H1 (cell line): ENCODE data around the gene CNTF. TPM values are rescaled to one million over a fixed set of nuclear protein-coding genes. Genes with fewer than 3 reads are reported as not detected.

ENCODE experiments used
- CTCF ChIA-PET: fragments of 300-600 bp; sonication (Branson Sonifier 250); formaldehyde crosslinking; loops from one replicate; lab custom pipeline; 2021; ENCODE audit not compliant: partially characterized antibody; lab: Charles Lee
- POLR2A ChIA-PET: fragments of 300-600 bp; sonication (Branson Sonifier 250); formaldehyde crosslinking; loops from one replicate; lab custom pipeline; 2021; ENCODE audit warnings: inconsistent platforms; ENCODE audit not compliant: partially characterized antibody; lab: Charles Lee
- DNase-seq, 2 experiments: peaks; one replicate each; pipeline versions ENCODE4 v3.0.0 to v3.0.0-alpha.2; 2010 to 2022; ENCODE audit warnings: low spot score in 2 of 2, low read depth in 1 of 2, mixed read lengths in 1 of 2
- FAIRE-seq: peaks from 2 replicates; lab custom pipeline; 2011; peaks lifted over from hg19 to GRCh38; lab: Jason Lieb, UNC
- H2AFZ ChIP-seq: 2 replicates; pipeline ENCODE4 v1.8.1; 2012; ENCODE audit warnings: low read length, inconsistent platforms
- H2AK5ac ChIP-seq: 2 replicates; pipeline ENCODE4 v1.6.1; 2013; ENCODE audit warnings: low read depth, low read length
- H2BK120ac ChIP-seq: replicated peaks from 2 replicates; pipeline ENCODE3; 2013; ENCODE audit warnings: low read depth, low read length, inconsistent platforms
- H2BK12ac ChIP-seq: 2 replicates; pipeline ENCODE4 v1.6.1; 2013; ENCODE audit warnings: low read depth, low read length
- H2BK15ac ChIP-seq: 2 replicates; pipeline ENCODE4 v1.6.1; 2013; ENCODE audit warnings: low read length
- H2BK20ac ChIP-seq: 2 replicates; pipeline ENCODE4 v1.6.1; 2013; ENCODE audit warnings: low read length
- H2BK5ac ChIP-seq: 2 replicates; pipeline ENCODE4 v1.6.1; 2013; ENCODE audit warnings: low read depth, low read length
- H3K14ac ChIP-seq: 2 replicates; pipeline ENCODE4 v1.6.1; 2013; ENCODE audit warnings: inconsistent platforms; ENCODE audit not compliant: insufficient read length
- H3K18ac ChIP-seq: 2 replicates; pipeline ENCODE4 v1.6.1; 2013; ENCODE audit warnings: low read length; ENCODE audit errors: extremely low read depth
- H3K23ac ChIP-seq: 2 replicates; pipeline ENCODE4 v1.6.1; 2013; ENCODE audit warnings: inconsistent platforms; ENCODE audit not compliant: insufficient read length
- H3K23me2 ChIP-seq: 2 replicates; pipeline ENCODE4 v1.6.1; 2013; ENCODE audit warnings: low read depth, low read length
- H3K27ac ChIP-seq: 2 replicates; pipeline ENCODE4 v1.6.1; 2011; ENCODE audit warnings: low read depth, low read length, inconsistent platforms
- H3K27me3 ChIP-seq, 4 experiments: replicated peaks in 1 of 4; 1 replicate in 1 of 4; 2 replicates in 3 of 4; pipeline versions ENCODE4 v1.6.1 to v1.8.1; 2011 to 2013; ENCODE audit warnings: low read length in 3 of 4, mild to moderate bottlenecking in 3 of 4, inconsistent platforms in 2 of 4, mixed read lengths in 2 of 4, moderate library complexity in 1 of 4; ENCODE audit not compliant: control insufficient read depth in 3 of 4, insufficient read depth in 3 of 4; ENCODE audit errors: extremely low read depth in 1 of 4
- H3K36me3 ChIP-seq, 4 experiments: 2 replicates each; pipeline versions ENCODE4 v1.6.1 to v1.8.1; 2011 to 2013; ENCODE audit warnings: mild to moderate bottlenecking in 4 of 4, low read length in 3 of 4, moderate library complexity in 2 of 4, control low read depth in 1 of 4, inconsistent platforms in 1 of 4; ENCODE audit not compliant: insufficient read depth in 4 of 4, control insufficient read depth in 2 of 4
- H3K4ac ChIP-seq: replicated peaks from 2 replicates; pipeline ENCODE3; 2013; ENCODE audit warnings: low read length, low read depth, mixed read lengths, inconsistent platforms; ENCODE audit not compliant: insufficient read length
- H3K4me1 ChIP-seq, 4 experiments: replicated peaks in 1 of 4; 1 replicate in 1 of 4; 2 replicates in 3 of 4; pipeline versions ENCODE4 v1.6.1 to v1.8.1; 2011 to 2013; ENCODE audit warnings: low read length in 3 of 4, inconsistent platforms in 2 of 4, mixed read lengths in 1 of 4; ENCODE audit not compliant: insufficient read depth in 4 of 4, control insufficient read depth in 3 of 4
- H3K4me2 ChIP-seq, 2 experiments: 2 replicates each; pipeline versions ENCODE4 v1.6.1 to v1.8.1; 2011 to 2013; ENCODE audit warnings: low read depth in 2 of 2, low read length in 2 of 2, control low read depth in 1 of 2, inconsistent platforms in 1 of 2, mild to moderate bottlenecking in 1 of 2; ENCODE audit not compliant: insufficient read depth in 1 of 2
- H3K4me3 ChIP-seq, 4 experiments: fragments of 200-600, 300-600 bp in 1 of 4; sonication (generic), shearing (Covaris generic), sonication (Bioruptor Twin) in 1 of 4; 2 replicates each; pipeline versions ENCODE4 v1.5.1 to v1.8.1; 2011 to 2016; ENCODE audit warnings: low read length in 4 of 4, low read depth in 3 of 4, control low read depth in 2 of 4, inconsistent platforms in 2 of 4, mild to moderate bottlenecking in 2 of 4, mixed read lengths in 1 of 4, moderate library complexity in 1 of 4; ENCODE audit not compliant: insufficient read depth in 2 of 4; ENCODE audit errors: extremely low read depth in 1 of 4
- H3K56ac ChIP-seq: replicated peaks from 2 replicates; pipeline ENCODE3; 2013; ENCODE audit warnings: low read depth, mild to moderate bottlenecking, mixed read lengths, low read length, inconsistent platforms; ENCODE audit not compliant: insufficient read length
- H3K79me1 ChIP-seq: 2 replicates; pipeline ENCODE4 v1.6.1; 2013; ENCODE audit warnings: low read depth, low read length, control low read depth
- H3K79me2 ChIP-seq, 2 experiments: 2 replicates each; pipeline versions ENCODE4 v1.6.1 to v1.8.1; 2012 to 2013; ENCODE audit warnings: low read length in 2 of 2, mild to moderate bottlenecking in 2 of 2, inconsistent platforms in 1 of 2; ENCODE audit not compliant: insufficient read depth in 2 of 2, control insufficient read depth in 1 of 2
- H3K9ac ChIP-seq, 4 experiments: replicated peaks in 1 of 4; 1 replicate in 1 of 4; 2 replicates in 3 of 4; pipeline versions ENCODE4 v1.6.1 to v1.8.1; 2011 to 2013; ENCODE audit warnings: low read depth in 3 of 4, low read length in 3 of 4, control low read depth in 2 of 4, mild to moderate bottlenecking in 2 of 4, moderate library complexity in 2 of 4, inconsistent platforms in 1 of 4; ENCODE audit errors: extremely low read depth in 1 of 4
- H3K9me3 ChIP-seq, 2 experiments: 2 replicates each; pipeline versions ENCODE4 v1.6.1 to v1.8.1; 2012 to 2013; ENCODE audit warnings: mild to moderate bottlenecking in 2 of 2, moderate library complexity in 2 of 2, control low read depth in 1 of 2, inconsistent platforms in 1 of 2, low read depth in 1 of 2, low read length in 1 of 2, mixed read lengths in 1 of 2; ENCODE audit not compliant: insufficient read depth in 2 of 2
- H4K20me1 ChIP-seq, 2 experiments: replicated peaks in 1 of 2; 2 replicates each; pipeline versions ENCODE3 to v1.8.1; 2011 to 2013; ENCODE audit warnings: inconsistent platforms in 2 of 2, low read length in 2 of 2, mild to moderate bottlenecking in 1 of 2; ENCODE audit not compliant: insufficient read depth in 2 of 2, control insufficient read depth in 1 of 2
- H4K5ac ChIP-seq: 2 replicates; pipeline ENCODE4 v1.6.1; 2013; ENCODE audit warnings: low read length, low read depth, mixed read lengths, inconsistent platforms; ENCODE audit not compliant: insufficient read length
- H4K8ac ChIP-seq: 2 replicates; pipeline ENCODE4 v1.8.0; 2013; ENCODE audit warnings: mild to moderate bottlenecking, moderate library complexity, low read length, inconsistent platforms; ENCODE audit not compliant: insufficient read depth; ENCODE audit errors: extremely low read depth
- H4K91ac ChIP-seq: replicated peaks from 2 replicates; pipeline ENCODE3; 2013; ENCODE audit warnings: low read length, mixed read lengths, inconsistent platforms; ENCODE audit not compliant: insufficient read length
- BACH1 ChIP-seq: IDR thresholded peaks from 2 replicates; pipeline ENCODE4 v1.6.1; 2012; ENCODE audit warnings: low read length, improper control_type of control experiment
- HDAC6 ChIP-seq: IDR thresholded peaks from one replicate; pipeline ENCODE4 v1.7.1; 2012; ENCODE audit warnings: low read depth, mild to moderate bottlenecking, inconsistent platforms, low read length, moderate library complexity
- KDM4A ChIP-seq: IDR thresholded peaks from one replicate; pipeline ENCODE4 v1.7.1; 2012; ENCODE audit warnings: low read depth, mild to moderate bottlenecking, moderate library complexity, low read length, inconsistent platforms; ENCODE audit not compliant: severe bottlenecking
- PHF8 ChIP-seq: fragments of 200-600 bp; sonication (generic); conservative IDR thresholded peaks from 2 replicates; pipeline ENCODE4 v1.7.1; 2012; ENCODE audit warnings: low read depth, mild to moderate bottlenecking, inconsistent platforms, low read length, moderate library complexity
- POLR2AphosphoS5 ChIP-seq: IDR thresholded peaks from 2 replicates; pipeline ENCODE4 v1.6.1; 2011; ENCODE audit warnings: low read depth, low read length
- SIX5 ChIP-seq: IDR thresholded peaks from 2 replicates; pipeline ENCODE4 v1.6.1; 2011; ENCODE audit warnings: mild to moderate bottlenecking, low read depth, low read length
- TEAD4 ChIP-seq: IDR thresholded peaks from 2 replicates; pipeline ENCODE4 v1.6.1; 2012; ENCODE audit warnings: low read depth, low read length, inconsistent platforms, mixed read lengths
- WGBS, 2 experiments: shearing (Covaris generic) in 1 of 2; methylation state at CpG; one replicate each; pipeline versions ENCODE4 v1.1.6 to v1.1.7; 2013 to 2015; ENCODE audit warnings: low lambda C conversion rate in 2 of 2, mixed read lengths in 2 of 2, inconsistent platforms in 1 of 2, low coverage in 1 of 2, missing lambda C conversion rate in 1 of 2; ENCODE audit not compliant: insufficient replicate concordance in 2 of 2, insufficient coverage in 1 of 2, insufficient read length in 1 of 2; ENCODE audit errors: extremely low coverage in 1 of 2, missing lambda C conversion rate in 1 of 2; 5-methylcytosine and 5-hydroxymethylcytosine counted together
- polyA plus RNA-seq, 7 experiments: library from polyadenylated mRNA; depleted of rRNA in 3 of 7; stranded (reverse) in 5 of 7; unstranded in 2 of 7; fragments of >200 nt in 5 of 7; fragments of 200-250 nt in 2 of 7; gene quantifications; 1 replicate in 5 of 7; 2 replicates in 1 of 7; 4 replicates in 1 of 7; pipeline versions ENCODE4 v1.2.1 to v1.2.3, GENCODE V29; 2011 to 2013; ENCODE audit warnings: missing spikeins in 2 of 7, mixed read lengths in 2 of 7
- total RNA-seq: library from RNA; stranded (reverse); fragmentation: NEBNext Ultra II Directional; extraction: Animal tissue kit (Norgen Biotek cat#: 25700); gene quantifications from 2 replicates; pipeline ENCODE4 v1.2.1, GENCODE V29; 2021

CNTF gene
- total and polyA plus RNA-seq, 2 of the 8 experiments (the other 6 are each of a cell fraction or from before 2014, with no cell fraction given): 0.41 to 1.5 TPM

DNA sequence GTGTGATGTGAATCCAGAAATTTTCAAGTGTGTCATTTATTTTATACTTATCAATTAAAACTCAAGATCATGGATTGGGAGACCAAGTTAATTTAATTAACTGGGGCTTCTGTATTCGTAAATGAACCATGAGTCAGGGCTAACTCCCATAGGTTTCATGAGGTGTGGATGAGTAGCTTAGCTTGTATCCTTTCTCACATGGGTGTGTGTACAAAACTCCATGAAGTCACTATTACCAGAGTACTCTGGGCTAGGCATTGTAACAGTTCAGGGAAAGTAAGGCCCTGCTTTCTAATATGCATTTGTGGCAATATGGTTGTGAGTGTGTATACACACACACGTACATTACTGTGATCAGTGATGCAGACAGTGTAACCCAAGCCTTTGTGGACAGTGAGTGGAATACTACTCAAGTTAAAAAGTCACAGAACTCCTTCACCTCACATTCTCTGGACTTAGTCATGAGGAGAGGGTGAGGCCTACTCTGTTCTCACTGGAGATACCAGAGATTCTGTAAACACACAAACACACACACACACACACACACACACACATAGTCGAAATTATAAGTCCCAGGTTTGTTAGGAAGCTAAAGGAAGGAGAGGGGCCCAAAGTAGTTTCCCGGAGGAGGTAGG lies 3.5 kb downstream of the CNTF start:
- no peak overlapping the region for H4K91ac ChIP-seq
- no peak overlapping the region for H2AFZ ChIP-seq
- H3K27me3 ChIP-seq: no peaks in the 10 kb centered on the region
- no peaks in the 10 kb centered on the region for H3K23me2 ChIP-seq
- no peak overlapping the region for H2BK15ac ChIP-seq
- H3K79me1 ChIP-seq: no peaks in the 10 kb centered on the region
- H3K4me3 ChIP-seq: no peak overlapping the region
- no peak overlapping the region for H2BK12ac ChIP-seq
- no peak overlapping the region for H2AK5ac ChIP-seq
- no peaks in the 10 kb centered on the region for H3K9me3 ChIP-seq
- ChIA-PET POLR2A (interaction anchor here (1.2 to 1.5 kb wide), 2 partner anchors 9 to 20 kb away, joined by 4 read pairs; no protein-coding TSS in a partner anchor), CTCF (interaction anchor here (5.8 kb wide), 1 partner anchor 275 kb away, joined by 20 read pairs; no protein-coding TSS in a partner anchor)
- no peak overlapping the region for H4K8ac ChIP-seq
- TF ChIP-seq BACH1: no peak
- TF ChIP-seq SIX5: no peak
- no peak for TF ChIP-seq POLR2AphosphoS5
- TF ChIP-seq HDAC6: no peak
- TF ChIP-seq KDM4A: no peak
- no peak for TF ChIP-seq PHF8
- TF ChIP-seq TEAD4: no peak
- TF ChIP-seq, all 59 proteins: peak for 0
- no peak overlapping the region for H2BK120ac ChIP-seq
- no peak overlapping the region for H3K56ac ChIP-seq
- no peaks in the 10 kb centered on the region for H3K79me2 ChIP-seq
- FAIRE-seq (no peak), DNase-seq (no peak)
- no peak overlapping the region for H3K27ac ChIP-seq
- H4K5ac ChIP-seq: no peak overlapping the region
- H2BK5ac ChIP-seq: no peak overlapping the region
- WGBS, 2 experiments: 95% methylated on average over 4 of the region's 4 CpGs; no CpG with 5 or more reads in 1 of the 2 experiments
- peaks cover 0 to 6% of the 10 kb centered on the region in 2 experiments for H4K20me1 ChIP-seq
- no peak overlapping the region for H2BK20ac ChIP-seq
- no peak overlapping the region for H3K9ac ChIP-seq
- no peak overlapping the region for H3K23ac ChIP-seq
- no peak overlapping the region for H3K4ac ChIP-seq
- no peak overlapping the region for H3K4me2 ChIP-seq
- no peak overlapping the region for H3K18ac ChIP-seq
- peaks cover 12 to 35% (median 17%) of the 10 kb centered on the region in 4 experiments for H3K36me3 ChIP-seq
- H3K14ac ChIP-seq: no peak overlapping the region
- H3K4me1 ChIP-seq: no peaks in the 10 kb centered on the region; a peak in 1 of 7 replicates
